Ovary (tissue), 9 donors: ENCODE measurements around the gene SMIM1. TPM values are rescaled to one million over a fixed set of nuclear protein-coding genes. Genes with fewer than 3 reads are reported as not detected.

Experiments
- DNase-seq, 5 donors: peaks; one replicate each; pipeline ENCODE4 v3.0.0-alpha.2; 2019 to 2020
- H3K27ac ChIP-seq, 2 donors: fragments of 200-600 bp; one replicate each; pipeline versions ENCODE4 v1.5.1 to v1.8.0; 2019 to 2022
- H3K27me3 ChIP-seq: fragments of 200-600 bp; one replicate; pipeline ENCODE4 v1.8.0; 2022
- H3K36me3 ChIP-seq: fragments of 200-600 bp; sonication (generic); one replicate; pipeline ENCODE4 v1.5.1; 2019
- H3K4me1 ChIP-seq: one replicate; pipeline ENCODE4 v1.8.1; 2013; ENCODE audit warnings: mild to moderate bottlenecking, moderate library complexity; ENCODE audit not compliant: insufficient read depth
- H3K4me3 ChIP-seq: fragments of 200-600 bp; sonication (generic); one replicate; pipeline ENCODE4 v1.5.1; 2017
- H3K9me3 ChIP-seq, 2 donors: fragments of 200-600 bp in 1 of 2; sonication (generic) in 1 of 2; one replicate each; pipeline versions ENCODE4 v1.5.1 to v1.8.1; 2013 to 2019; ENCODE audit warnings: mild to moderate bottlenecking in 1 of 2, moderate library complexity in 1 of 2
- EP300 ChIP-seq: sonication (generic); formaldehyde crosslinking; IDR thresholded peaks from one replicate; pipeline ENCODE4 v1.6.1; 2017; ENCODE audit warnings: antibody characterized with exemption
- POLR2A ChIP-seq: fragments of 450-650 bp; IDR thresholded peaks from one replicate; pipeline ENCODE4 v1.6.1; 2017; ENCODE audit warnings: antibody characterized with exemption, mild to moderate bottlenecking, moderate library complexity
- WGBS, 3 donors: extraction: QIAGEN DNeasy Blood & Tissue Kit in 1 of 3; methylation state at CpG; one replicate each; pipeline versions ENCODE4 v1.1.5 to v1.1.7; 2013 to 2017; 5-methylcytosine and 5-hydroxymethylcytosine counted together
- intact Hi-C, 4 donors: fragments of 100-400 bp; cut with DNase I; formaldehyde crosslinking; loops; one replicate each; pipeline versions ENCODE4 v1.11.0 to v1.15.1; 2022 to 2023
- polyA plus RNA-seq, 2 donors: library from polyadenylated mRNA; stranded (reverse); fragments of 200-250 nt in 1 of 2; fragments of 350-450 nt in 1 of 2; fragmentation: Illumina TruSeq in 1 of 2; extraction: RNeasy Lipid Tissue Mini Kit (QIAGEN cat#74804) in 1 of 2; gene quantifications; one replicate each; pipeline ENCODE4 v1.2.3, GENCODE V29; 2013 to 2014
- total RNA-seq, 7 donors: library from RNA; depleted of rRNA in 2 of 7; stranded (reverse); fragments of >200 nt in 2 of 7; fragmentation: NEBNext Ultra II Directional in 3 of 7; extraction: Animal tissue kit (Norgen Biotek cat#: 25700) in 3 of 7; gene quantifications; one replicate each; pipeline versions ENCODE4 v1.1.0 to v1.2.4, GENCODE V29; 2016 to 2023
- TF ChIP-seq, protein P1 (sequence below), 3 donors: fragments of 450-650 bp in 2 of 3; fragments of 200-600 bp in 1 of 3; IDR thresholded peaks; one replicate each; pipeline versions ENCODE4 v1.5.1 to v1.8.0; 2016 to 2022; ENCODE audit warnings: antibody characterized with exemption in 3 of 3, mild to moderate bottlenecking in 1 of 3
- donor health status: DM: no; HTN: no; CAD: no; lungs with moderate emphysema.
- donor health status: DM: no; HTN: no; CAD: no.
- donor health status: Bipolar disorder and iron deficiency.
- donor health status: DM: yes; HTN: yes; CAD: no.
- donor health status: DM: no; HTN: no; CAD: no.
- donor health status: DM: yes; HTN: yes; CAD: no.

Gene SMIM1
- total and polyA plus RNA-seq, 9 donors: 7.1 to 22.1 (median 18.7) TPM; not detected in 1

- Histone ChIP-seq H3K27ac (no peak overlapping the region), H3K9me3 (no peaks in the 10 kb centered on the region), H3K4me1 (peaks cover 2% of the 10 kb centered on the region), H3K4me3 (no peak overlapping the region), H3K36me3 (no peaks in the 10 kb centered on the region), H3K27me3 (no peaks in the 10 kb centered on the region)
- intact Hi-C loops: loop anchor here in 2 of 4 donors (10.0 kb wide), 2 partner anchors 232 to 272 kb away; partner anchors contain the start of gene ARHGEF16 (in 1 of the 2)
- WGBS, 3 donors: 49 to 68% (median 52%) methylated on average over 30 to 37 of the region's 37 CpGs
- TF ChIP-seq EP300: no peak
- TF ChIP-seq, protein P1, sequence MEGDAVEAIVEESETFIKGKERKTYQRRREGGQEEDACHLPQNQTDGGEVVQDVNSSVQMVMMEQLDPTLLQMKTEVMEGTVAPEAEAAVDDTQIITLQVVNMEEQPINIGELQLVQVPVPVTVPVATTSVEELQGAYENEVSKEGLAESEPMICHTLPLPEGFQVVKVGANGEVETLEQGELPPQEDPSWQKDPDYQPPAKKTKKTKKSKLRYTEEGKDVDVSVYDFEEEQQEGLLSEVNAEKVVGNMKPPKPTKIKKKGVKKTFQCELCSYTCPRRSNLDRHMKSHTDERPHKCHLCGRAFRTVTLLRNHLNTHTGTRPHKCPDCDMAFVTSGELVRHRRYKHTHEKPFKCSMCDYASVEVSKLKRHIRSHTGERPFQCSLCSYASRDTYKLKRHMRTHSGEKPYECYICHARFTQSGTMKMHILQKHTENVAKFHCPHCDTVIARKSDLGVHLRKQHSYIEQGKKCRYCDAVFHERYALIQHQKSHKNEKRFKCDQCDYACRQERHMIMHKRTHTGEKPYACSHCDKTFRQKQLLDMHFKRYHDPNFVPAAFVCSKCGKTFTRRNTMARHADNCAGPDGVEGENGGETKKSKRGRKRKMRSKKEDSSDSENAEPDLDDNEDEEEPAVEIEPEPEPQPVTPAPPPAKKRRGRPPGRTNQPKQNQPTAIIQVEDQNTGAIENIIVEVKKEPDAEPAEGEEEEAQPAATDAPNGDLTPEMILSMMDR (IDR thresholded peaks at IDR 0.05): no peak
- TF ChIP-seq POLR2A: no peak
- no peak for DNase-seq
Observed at GRCh38 chr1:3727042-3727824, 45.3 kb upstream of the SMIM1 start.

- 78 to 88% (median 81%) methylated on average over 31 of the region's 31 CpGs for WGBS, 3 donors
- intact Hi-C loops: loop anchor here in 2 of 4 donors (10.0 kb wide), 2 partner anchors 233 to 273 kb away; partner anchors contain the start of gene ARHGEF16 (in 1 of the 2)
- no peak for TF ChIP-seq EP300
- TF ChIP-seq POLR2A: no peak
- TF ChIP-seq, protein P1 (IDR thresholded peaks at IDR 0.05): no peak
- no peaks in the 10 kb centered on the region for H3K36me3 ChIP-seq
- peaks cover 2% of the 10 kb centered on the region for H3K4me1 ChIP-seq
- no peaks in the 10 kb centered on the region for H3K27me3 ChIP-seq
- H3K9me3 ChIP-seq: no peaks in the 10 kb centered on the region
- H3K27ac ChIP-seq: no peak overlapping the region
- H3K4me3 ChIP-seq: no peak overlapping the region
- DNase-seq: no peak
Observed at GRCh38 chr1:3727825-3728776, 44.4 kb upstream of the SMIM1 start.

- 61 to 72% (median 67%) methylated on average over 30 to 32 of the region's 32 CpGs for WGBS, 3 donors
- no peak overlapping the region for H3K4me3 ChIP-seq
- no peaks in the 10 kb centered on the region for H3K36me3 ChIP-seq
- H3K9me3 ChIP-seq: no peaks in the 10 kb centered on the region
- no peak for TF ChIP-seq EP300
- TF ChIP-seq POLR2A: no peak
- TF ChIP-seq, protein P1 (IDR thresholded peaks at IDR 0.05): no peak
- intact Hi-C loops: loop anchor here in 2 of 4 donors (10.0 kb wide), 2 partner anchors 235 to 275 kb away; partner anchors contain the start of gene ARHGEF16 (in 1 of the 2)
- H3K27ac ChIP-seq: no peak overlapping the region
- H3K4me1 ChIP-seq: peaks cover 2% of the 10 kb centered on the region
- H3K27me3 ChIP-seq: no peaks in the 10 kb centered on the region
- no peak for DNase-seq
Observed at GRCh38 chr1:3729594-3730542, 42.7 kb upstream of the SMIM1 start.
